NCI-H82 (cell line): ENCODE results near the gene HSFY2.
"Not testable (repeated sequence)": the region's sequence is repeated elsewhere in the genome, so short reads cannot be mapped to it uniquely, and the experiment has no call there.

ENCODE experiments used
- DNase-seq: peaks from one replicate; lab custom pipeline; 2025; lab: John Stamatoyannopoulos, UW

HSFY2 gene, protein sequence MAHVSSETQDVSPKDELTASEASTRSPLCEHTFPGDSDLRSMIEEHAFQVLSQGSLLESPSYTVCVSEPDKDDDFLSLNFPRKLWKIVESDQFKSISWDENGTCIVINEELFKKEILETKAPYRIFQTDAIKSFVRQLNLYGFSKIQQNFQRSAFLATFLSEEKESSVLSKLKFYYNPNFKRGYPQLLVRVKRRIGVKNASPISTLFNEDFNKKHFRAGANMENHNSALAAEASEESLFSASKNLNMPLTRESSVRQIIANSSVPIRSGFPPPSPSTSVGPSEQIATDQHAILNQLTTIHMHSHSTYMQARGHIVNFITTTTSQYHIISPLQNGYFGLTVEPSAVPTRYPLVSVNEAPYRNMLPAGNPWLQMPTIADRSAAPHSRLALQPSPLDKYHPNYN

DNA sequence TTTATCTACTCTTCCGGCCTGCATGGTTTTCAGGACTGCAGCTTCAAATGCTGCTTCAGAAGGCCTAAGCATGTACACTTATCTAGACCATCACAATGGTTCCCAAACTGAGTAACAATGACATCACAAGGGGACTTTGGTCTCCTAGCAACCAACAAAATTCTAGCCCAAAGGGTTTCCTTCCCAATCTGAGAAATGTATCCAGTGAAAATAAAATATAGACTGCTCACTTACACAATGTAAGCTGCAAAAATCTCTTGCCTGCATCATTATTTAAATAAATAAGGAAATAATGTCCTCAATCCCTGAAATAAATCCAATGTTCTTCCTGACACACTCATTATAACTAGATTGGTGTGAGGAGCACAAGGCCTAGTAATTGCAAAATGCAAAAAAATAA is at the start of gene HSFY2:
Gene HSFY2 (minus strand): TSS at position 101 of the 400 bp plus-strand sequence. CDS start 117 bp downstream, outside the sequence.
- DNase-seq: not testable (repeated sequence)

- DNase-seq: not testable (repeated sequence)
These were observed 42.2 kb upstream of the HSFY2 start for GRCh38 chrY:18815751-18816150.

GRCh38 chrY:18788757-18789406 is 15.3 kb upstream of the HSFY2 start:
- not testable (repeated sequence) for DNase-seq

DNA sequence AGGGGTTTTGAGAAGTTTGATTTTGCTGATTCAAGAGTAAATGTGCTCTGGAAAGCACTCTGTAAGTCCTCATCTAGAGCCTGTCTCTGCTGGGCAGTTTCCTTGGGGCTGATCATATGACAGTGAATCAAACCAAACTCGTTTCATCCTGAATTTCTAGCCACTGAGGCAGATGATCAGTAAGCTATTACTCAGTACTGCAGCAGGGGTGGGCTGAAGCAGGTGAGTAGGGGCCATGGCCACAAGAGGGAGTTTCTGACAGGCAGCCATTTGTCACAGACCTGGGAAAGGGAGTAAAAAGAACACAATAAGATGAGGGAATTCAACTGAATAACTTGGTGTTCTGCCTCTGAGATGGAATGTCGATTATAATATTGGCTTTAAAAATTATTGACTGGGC is 19.5 kb downstream of the HSFY2 start:
- DNase-seq: not testable (repeated sequence)

DNA sequence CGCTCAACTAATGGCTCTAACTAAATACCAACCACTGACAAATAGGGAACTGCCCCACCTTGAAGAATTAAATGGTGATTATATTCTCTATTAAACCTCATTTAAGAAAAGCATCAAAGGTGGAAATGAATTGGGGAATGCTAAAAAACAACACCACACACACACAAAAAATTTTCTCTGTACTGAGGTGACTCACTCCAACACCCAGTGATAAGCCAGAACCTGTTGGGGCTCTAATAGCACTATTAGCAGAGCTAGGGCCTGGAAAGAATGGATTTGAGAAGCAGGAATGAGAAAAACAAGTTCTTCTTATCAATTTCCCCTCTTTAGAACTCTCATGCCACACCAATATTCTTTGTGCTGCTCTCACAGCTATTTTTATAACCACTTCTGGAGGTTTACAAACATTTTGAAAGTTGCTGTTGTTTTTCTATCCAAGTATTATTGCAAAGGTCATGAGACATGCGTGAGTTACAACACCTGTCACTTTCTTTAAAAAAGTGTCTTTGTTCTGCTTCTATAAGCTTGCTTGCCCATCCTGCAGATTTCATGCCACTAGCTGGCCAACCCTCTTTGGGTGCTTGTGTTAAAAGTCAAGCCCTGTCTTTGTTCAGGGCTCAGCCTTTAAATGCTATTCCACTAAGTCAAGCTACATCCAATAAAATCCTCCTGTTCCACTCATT is 20.3 kb downstream of the HSFY2 start:
- DNase-seq: not testable (repeated sequence)

DNA sequence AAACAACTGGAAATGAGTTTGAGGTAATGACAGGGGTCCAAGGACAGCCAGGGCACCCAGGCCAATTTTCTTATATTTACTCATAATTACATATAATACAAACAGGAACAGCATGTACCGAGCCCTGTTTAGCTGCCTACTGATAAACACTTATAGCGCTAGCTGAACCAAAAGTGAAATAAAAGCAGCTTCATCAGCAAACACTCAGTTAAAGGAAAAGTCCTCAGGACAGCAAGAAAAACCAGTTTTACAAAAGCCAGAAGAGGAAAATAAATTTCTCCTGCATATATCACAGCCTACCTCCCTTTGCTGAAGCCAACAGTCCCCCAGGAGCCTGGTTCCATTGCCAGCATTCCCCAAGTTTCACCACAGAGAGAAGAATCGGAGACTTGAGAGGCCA is 49.8 kb downstream of the HSFY2 start:
- not testable (repeated sequence) for DNase-seq
